HEK293 (cell line): Measurements from ENCODE around the gene TTLL13.

Source experiments
- GLI4 ChIP-seq: fragments of 450-650 bp; formaldehyde crosslinking; IDR thresholded peaks from 2 replicates; pipeline ENCODE4 v1.5.1; 2016; ENCODE audit warnings: missing biosample characterization, missing genetic modification characterization
- GLIS1 ChIP-seq: fragments of 450-650 bp; formaldehyde crosslinking; IDR thresholded peaks from 2 replicates; pipeline ENCODE4 v1.5.1; 2016; ENCODE audit warnings: missing biosample characterization, missing genetic modification characterization
- HOXC10 ChIP-seq: sonication (generic); formaldehyde crosslinking; IDR thresholded peaks from 2 replicates; pipeline ENCODE4 v1.8.1; 2023; ENCODE audit warnings: mild to moderate bottlenecking, missing genetic modification reagents
- KLF10 ChIP-seq: fragments of 450-650 bp; IDR thresholded peaks from 2 replicates; pipeline ENCODE4 v1.5.1; 2018; ENCODE audit warnings: missing biosample characterization, mild to moderate bottlenecking, missing genetic modification characterization
- KLF7 ChIP-seq: fragments of 450-650 bp; formaldehyde crosslinking; IDR thresholded peaks from 2 replicates; pipeline ENCODE4 v1.5.1; 2016; ENCODE audit warnings: missing biosample characterization, missing genetic modification characterization, borderline replicate concordance
- KLF9 ChIP-seq: fragments of 450-650 bp; formaldehyde crosslinking; IDR thresholded peaks from 2 replicates; pipeline ENCODE4 v1.5.1; 2016; ENCODE audit warnings: missing biosample characterization, missing genetic modification characterization, low read depth
- MEIS1 ChIP-seq: sonication (generic); formaldehyde crosslinking; IDR thresholded peaks from 2 replicates; pipeline ENCODE4 v1.8.1; 2022; ENCODE audit warnings: missing genetic modification reagents, mild to moderate bottlenecking, borderline replicate concordance
- SP3 ChIP-seq: fragments of 450-650 bp; formaldehyde crosslinking; IDR thresholded peaks from 2 replicates; pipeline ENCODE4 v1.5.1; 2016; ENCODE audit warnings: missing biosample characterization, missing genetic modification characterization
- TRIM28 ChIP-seq: IDR thresholded peaks from 2 replicates; pipeline ENCODE4 v1.6.1; 2011; ENCODE audit warnings: low read length, control low read depth, borderline replicate concordance
- ZBTB17 ChIP-seq: fragments of 450-650 bp; formaldehyde crosslinking; IDR thresholded peaks from 2 replicates; pipeline ENCODE4 v1.5.1; 2016; ENCODE audit warnings: missing biosample characterization, missing genetic modification characterization
- ZBTB20 ChIP-seq: fragments of 450-650 bp; formaldehyde crosslinking; IDR thresholded peaks from 2 replicates; pipeline ENCODE4 v1.5.1; 2016; ENCODE audit warnings: missing biosample characterization, missing genetic modification characterization
- ZBTB8A ChIP-seq: fragments of 450-650 bp; formaldehyde crosslinking; IDR thresholded peaks from 2 replicates; pipeline ENCODE4 v1.5.1; 2016; ENCODE audit warnings: missing biosample characterization, missing genetic modification characterization
- ZFP3 ChIP-seq: fragments of 450-650 bp; formaldehyde crosslinking; IDR thresholded peaks from 2 replicates; pipeline ENCODE4 v1.5.1; 2016; ENCODE audit warnings: low read depth, missing biosample characterization, missing genetic modification characterization
- ZNF16 ChIP-seq: fragments of 450-650 bp; formaldehyde crosslinking; IDR thresholded peaks from 2 replicates; pipeline ENCODE4 v1.5.1; 2016; ENCODE audit warnings: low read depth, missing biosample characterization, missing genetic modification characterization
- ZNF239 ChIP-seq: fragments of 450-650 bp; formaldehyde crosslinking; IDR thresholded peaks from 2 replicates; pipeline ENCODE4 v1.5.1; 2016; ENCODE audit warnings: missing biosample characterization, missing genetic modification characterization
- ZNF341 ChIP-seq: fragments of 450-650 bp; formaldehyde crosslinking; IDR thresholded peaks from 2 replicates; pipeline ENCODE4; 2016; ENCODE audit warnings: low read depth, missing biosample characterization, missing genetic modification characterization
- ZNF391 ChIP-seq: fragments of 450-650 bp; formaldehyde crosslinking; IDR thresholded peaks from 2 replicates; pipeline ENCODE4 v1.5.1; 2016; ENCODE audit warnings: low read depth, missing biosample characterization, missing genetic modification characterization, borderline replicate concordance
- ZNF423 ChIP-seq: fragments of 450-650 bp; formaldehyde crosslinking; IDR thresholded peaks from 2 replicates; pipeline ENCODE4 v1.5.1; 2016; ENCODE audit warnings: missing biosample characterization, missing genetic modification characterization
- ZNF514 ChIP-seq: fragments of 450-650 bp; formaldehyde crosslinking; IDR thresholded peaks from 2 replicates; pipeline ENCODE4 v1.5.1; 2016; ENCODE audit warnings: missing biosample characterization, missing genetic modification characterization
- ZNF610 ChIP-seq: fragments of 450-650 bp; formaldehyde crosslinking; IDR thresholded peaks from 2 replicates; pipeline ENCODE4 v1.5.1; 2016; ENCODE audit warnings: missing biosample characterization, missing genetic modification characterization, borderline replicate concordance
- ZNF623 ChIP-seq: fragments of 450-650 bp; formaldehyde crosslinking; IDR thresholded peaks from 2 replicates; pipeline ENCODE4 v1.5.1; 2016; ENCODE audit warnings: missing biosample characterization, missing genetic modification characterization
- ZSCAN30 ChIP-seq: fragments of 450-650 bp; IDR thresholded peaks from 2 replicates; pipeline ENCODE4 v1.5.1; 2018; ENCODE audit warnings: missing biosample characterization, mild to moderate bottlenecking, missing genetic modification characterization, moderate library complexity
- TF ChIP-seq, protein P1 (sequence below): fragments of 450-650 bp; formaldehyde crosslinking; IDR thresholded peaks from 2 replicates; pipeline ENCODE4 v1.5.1; 2016; ENCODE audit warnings: missing biosample characterization, missing genetic modification characterization
- TF ChIP-seq, protein P2 (sequence below): fragments of 450-650 bp; formaldehyde crosslinking; IDR thresholded peaks from 2 replicates; pipeline ENCODE4 v1.5.1; 2016; ENCODE audit warnings: missing biosample characterization, missing genetic modification characterization
- TF ChIP-seq, protein P3 (sequence below): fragments of 450-650 bp; formaldehyde crosslinking; optimal IDR thresholded peaks from 2 replicates; pipeline ENCODE3; 2016; ENCODE audit warnings: missing biosample characterization, mild to moderate bottlenecking, missing genetic modification characterization
- TF ChIP-seq, protein P4 (sequence below): fragments of 450-650 bp; formaldehyde crosslinking; IDR thresholded peaks from 2 replicates; pipeline ENCODE4 v1.5.1; 2016; ENCODE audit warnings: missing biosample characterization, missing genetic modification characterization, low read depth
- TF ChIP-seq, protein P5 (sequence below): fragments of 450-650 bp; formaldehyde crosslinking; IDR thresholded peaks from 2 replicates; pipeline ENCODE4 v1.5.1; 2016; ENCODE audit warnings: missing biosample characterization, missing genetic modification characterization
- TF ChIP-seq, protein P6 (sequence below): fragments of 450-650 bp; formaldehyde crosslinking; IDR thresholded peaks from 2 replicates; pipeline ENCODE4 v1.5.1; 2016; ENCODE audit warnings: missing biosample characterization, missing genetic modification characterization

The TTLL13 gene

DNA sequence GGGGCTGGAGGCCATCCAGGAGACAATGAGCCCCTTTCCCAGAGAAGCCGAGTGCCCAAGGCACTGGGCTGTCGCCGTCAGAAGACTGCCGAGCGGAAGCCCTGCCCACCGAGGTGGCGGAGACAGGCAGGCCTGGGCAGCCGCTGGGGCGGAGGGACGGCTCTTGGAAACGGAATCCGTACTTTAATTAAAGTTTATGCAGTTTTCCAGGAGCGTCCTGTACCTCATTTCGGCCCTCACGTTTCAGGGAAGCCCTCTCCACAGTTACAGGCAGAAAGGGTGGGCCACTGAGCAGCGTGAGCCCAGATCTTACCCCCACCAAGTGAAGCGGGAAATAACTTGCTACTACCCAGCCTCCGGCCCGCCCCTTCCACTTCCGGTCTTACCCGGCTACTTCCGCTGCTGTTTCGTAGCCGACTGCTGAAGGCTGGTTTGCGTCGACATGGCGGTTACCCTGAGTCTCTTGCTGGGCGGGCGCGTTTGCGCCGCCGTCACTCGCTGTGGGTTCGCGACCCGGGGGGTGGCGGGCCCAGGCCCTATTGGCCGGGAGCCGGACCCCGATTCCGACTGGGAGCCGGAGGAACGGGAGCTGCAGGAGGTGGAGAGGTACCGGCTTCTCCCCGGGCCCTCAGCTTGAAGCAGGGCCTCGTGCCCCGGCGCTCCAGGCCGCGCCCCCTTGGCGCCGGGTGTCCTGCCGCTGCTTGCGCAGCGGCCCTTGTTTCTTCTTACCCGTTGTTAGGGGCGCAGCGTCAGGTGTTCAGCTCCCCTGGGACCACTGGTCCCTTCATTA lies 16.1 kb downstream of the TTLL13 start, which contains the start of gene NGRN (continued):
- TF ChIP-seq ZBTB20 (tag by site-specific recombination) (peak; percentile 90), ZNF391 (tag by site-specific recombination) (0 out of 2 replicates have a peak, but pooled peaks have one; percentile 12), ZNF341 (peak; percentile 49), ZNF239 (tag by site-specific recombination) (no peak), ZNF623 (0 out of 2 replicates have a peak, but pooled peaks have one; percentile 22), ZFP3 (no peak), KLF10 (tag by site-specific recombination) (peak; percentile 85), KLF7 (tag by site-specific recombination) (no peak), ZSCAN30 (tag by site-specific recombination) (peak; percentile 61), ZBTB8A (tag by site-specific recombination) (peak; percentile 81), KLF9 (tag by site-specific recombination) (peak; percentile 84), ZNF423 (tag by site-specific recombination) (no peak), ZNF16 (tag by site-specific recombination) (no peak), ZNF610 (tag by site-specific recombination) (no peak; the same call in 1 of the 2 replicates), GLIS1 (peak; percentile 84), MEIS1 (CRISPR knock-in tag) (no peak), SP3 (tag by site-specific recombination) (peak; percentile 94), ZBTB17 (tag by site-specific recombination) (peak; percentile 98), TRIM28 (0 out of 2 replicates have a peak, but pooled peaks have one; percentile 27), GLI4 (tag by site-specific recombination) (peak; percentile 63; the same call in 1 of the 2 replicates), ZNF514 (no peak), HOXC10 (CRISPR knock-in tag) (0 out of 2 replicates have a peak, but pooled peaks have one; percentile 60)
- TF ChIP-seq, protein P1, sequence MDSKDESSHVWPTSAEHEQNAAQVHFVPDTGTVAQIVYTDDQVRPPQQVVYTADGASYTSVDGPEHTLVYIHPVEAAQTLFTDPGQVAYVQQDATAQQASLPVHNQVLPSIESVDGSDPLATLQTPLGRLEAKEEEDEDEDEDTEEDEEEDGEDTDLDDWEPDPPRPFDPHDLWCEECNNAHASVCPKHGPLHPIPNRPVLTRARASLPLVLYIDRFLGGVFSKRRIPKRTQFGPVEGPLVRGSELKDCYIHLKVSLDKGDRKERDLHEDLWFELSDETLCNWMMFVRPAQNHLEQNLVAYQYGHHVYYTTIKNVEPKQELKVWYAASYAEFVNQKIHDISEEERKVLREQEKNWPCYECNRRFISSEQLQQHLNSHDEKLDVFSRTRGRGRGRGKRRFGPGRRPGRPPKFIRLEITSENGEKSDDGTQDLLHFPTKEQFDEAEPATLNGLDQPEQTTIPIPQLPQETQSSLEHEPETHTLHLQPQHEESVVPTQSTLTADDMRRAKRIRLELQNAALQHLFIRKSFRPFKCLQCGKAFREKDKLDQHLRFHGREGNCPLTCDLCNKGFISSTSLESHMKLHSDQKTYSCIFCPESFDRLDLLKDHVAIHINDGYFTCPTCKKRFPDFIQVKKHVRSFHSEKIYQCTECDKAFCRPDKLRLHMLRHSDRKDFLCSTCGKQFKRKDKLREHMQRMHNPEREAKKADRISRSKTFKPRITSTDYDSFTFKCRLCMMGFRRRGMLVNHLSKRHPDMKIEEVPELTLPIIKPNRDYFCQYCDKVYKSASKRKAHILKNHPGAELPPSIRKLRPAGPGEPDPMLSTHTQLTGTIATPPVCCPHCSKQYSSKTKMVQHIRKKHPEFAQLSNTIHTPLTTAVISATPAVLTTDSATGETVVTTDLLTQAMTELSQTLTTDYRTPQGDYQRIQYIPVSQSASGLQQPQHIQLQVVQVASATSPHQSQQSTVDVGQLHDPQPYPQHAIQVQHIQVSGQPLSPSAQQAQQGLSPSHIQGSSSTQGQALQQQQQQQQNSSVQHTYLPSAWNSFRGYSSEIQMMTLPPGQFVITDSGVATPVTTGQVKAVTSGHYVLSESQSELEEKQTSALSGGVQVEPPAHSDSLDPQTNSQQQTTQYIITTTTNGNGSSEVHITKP (tag by site-specific recombination) = peak; percentile 94
- TF ChIP-seq, protein P2, sequence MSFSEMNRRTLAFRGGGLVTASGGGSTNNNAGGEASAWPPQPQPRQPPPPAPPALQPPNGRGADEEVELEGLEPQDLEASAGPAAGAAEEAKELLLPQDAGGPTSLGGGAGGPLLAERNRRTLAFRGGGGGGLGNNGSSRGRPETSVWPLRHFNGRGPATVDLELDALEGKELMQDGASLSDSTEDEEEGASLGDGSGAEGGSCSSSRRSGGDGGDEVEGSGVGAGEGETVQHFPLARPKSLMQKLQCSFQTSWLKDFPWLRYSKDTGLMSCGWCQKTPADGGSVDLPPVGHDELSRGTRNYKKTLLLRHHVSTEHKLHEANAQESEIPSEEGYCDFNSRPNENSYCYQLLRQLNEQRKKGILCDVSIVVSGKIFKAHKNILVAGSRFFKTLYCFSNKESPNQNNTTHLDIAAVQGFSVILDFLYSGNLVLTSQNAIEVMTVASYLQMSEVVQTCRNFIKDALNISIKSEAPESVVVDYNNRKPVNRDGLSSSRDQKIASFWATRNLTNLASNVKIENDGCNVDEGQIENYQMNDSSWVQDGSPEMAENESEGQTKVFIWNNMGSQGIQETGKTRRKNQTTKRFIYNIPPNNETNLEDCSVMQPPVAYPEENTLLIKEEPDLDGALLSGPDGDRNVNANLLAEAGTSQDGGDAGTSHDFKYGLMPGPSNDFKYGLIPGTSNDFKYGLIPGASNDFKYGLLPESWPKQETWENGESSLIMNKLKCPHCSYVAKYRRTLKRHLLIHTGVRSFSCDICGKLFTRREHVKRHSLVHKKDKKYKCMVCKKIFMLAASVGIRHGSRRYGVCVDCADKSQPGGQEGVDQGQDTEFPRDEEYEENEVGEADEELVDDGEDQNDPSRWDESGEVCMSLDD (tag by site-specific recombination) = peak; percentile 47
- TF ChIP-seq, protein P3, sequence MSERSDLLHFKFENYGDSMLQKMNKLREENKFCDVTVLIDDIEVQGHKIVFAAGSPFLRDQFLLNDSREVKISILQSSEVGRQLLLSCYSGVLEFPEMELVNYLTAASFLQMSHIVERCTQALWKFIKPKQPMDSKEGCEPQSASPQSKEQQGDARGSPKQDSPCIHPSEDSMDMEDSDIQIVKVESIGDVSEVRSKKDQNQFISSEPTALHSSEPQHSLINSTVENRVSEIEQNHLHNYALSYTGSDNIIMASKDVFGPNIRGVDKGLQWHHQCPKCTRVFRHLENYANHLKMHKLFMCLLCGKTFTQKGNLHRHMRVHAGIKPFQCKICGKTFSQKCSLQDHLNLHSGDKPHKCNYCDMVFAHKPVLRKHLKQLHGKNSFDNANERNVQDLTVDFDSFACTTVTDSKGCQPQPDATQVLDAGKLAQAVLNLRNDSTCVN (tag by site-specific recombination) = peak; percentile 67
- TF ChIP-seq, protein P4, sequence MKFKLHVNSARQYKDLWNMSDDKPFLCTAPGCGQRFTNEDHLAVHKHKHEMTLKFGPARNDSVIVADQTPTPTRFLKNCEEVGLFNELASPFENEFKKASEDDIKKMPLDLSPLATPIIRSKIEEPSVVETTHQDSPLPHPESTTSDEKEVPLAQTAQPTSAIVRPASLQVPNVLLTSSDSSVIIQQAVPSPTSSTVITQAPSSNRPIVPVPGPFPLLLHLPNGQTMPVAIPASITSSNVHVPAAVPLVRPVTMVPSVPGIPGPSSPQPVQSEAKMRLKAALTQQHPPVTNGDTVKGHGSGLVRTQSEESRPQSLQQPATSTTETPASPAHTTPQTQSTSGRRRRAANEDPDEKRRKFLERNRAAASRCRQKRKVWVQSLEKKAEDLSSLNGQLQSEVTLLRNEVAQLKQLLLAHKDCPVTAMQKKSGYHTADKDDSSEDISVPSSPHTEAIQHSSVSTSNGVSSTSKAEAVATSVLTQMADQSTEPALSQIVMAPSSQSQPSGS (tag by site-specific recombination) = 0 out of 2 replicates have a peak, but pooled peaks have one; percentile 24
- TF ChIP-seq, protein P5, sequence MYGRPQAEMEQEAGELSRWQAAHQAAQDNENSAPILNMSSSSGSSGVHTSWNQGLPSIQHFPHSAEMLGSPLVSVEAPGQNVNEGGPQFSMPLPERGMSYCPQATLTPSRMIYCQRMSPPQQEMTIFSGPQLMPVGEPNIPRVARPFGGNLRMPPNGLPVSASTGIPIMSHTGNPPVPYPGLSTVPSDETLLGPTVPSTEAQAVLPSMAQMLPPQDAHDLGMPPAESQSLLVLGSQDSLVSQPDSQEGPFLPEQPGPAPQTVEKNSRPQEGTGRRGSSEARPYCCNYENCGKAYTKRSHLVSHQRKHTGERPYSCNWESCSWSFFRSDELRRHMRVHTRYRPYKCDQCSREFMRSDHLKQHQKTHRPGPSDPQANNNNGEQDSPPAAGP = peak; percentile 26
- TF ChIP-seq, protein P6, sequence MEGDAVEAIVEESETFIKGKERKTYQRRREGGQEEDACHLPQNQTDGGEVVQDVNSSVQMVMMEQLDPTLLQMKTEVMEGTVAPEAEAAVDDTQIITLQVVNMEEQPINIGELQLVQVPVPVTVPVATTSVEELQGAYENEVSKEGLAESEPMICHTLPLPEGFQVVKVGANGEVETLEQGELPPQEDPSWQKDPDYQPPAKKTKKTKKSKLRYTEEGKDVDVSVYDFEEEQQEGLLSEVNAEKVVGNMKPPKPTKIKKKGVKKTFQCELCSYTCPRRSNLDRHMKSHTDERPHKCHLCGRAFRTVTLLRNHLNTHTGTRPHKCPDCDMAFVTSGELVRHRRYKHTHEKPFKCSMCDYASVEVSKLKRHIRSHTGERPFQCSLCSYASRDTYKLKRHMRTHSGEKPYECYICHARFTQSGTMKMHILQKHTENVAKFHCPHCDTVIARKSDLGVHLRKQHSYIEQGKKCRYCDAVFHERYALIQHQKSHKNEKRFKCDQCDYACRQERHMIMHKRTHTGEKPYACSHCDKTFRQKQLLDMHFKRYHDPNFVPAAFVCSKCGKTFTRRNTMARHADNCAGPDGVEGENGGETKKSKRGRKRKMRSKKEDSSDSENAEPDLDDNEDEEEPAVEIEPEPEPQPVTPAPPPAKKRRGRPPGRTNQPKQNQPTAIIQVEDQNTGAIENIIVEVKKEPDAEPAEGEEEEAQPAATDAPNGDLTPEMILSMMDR (tag by site-specific recombination) = peak; percentile 12; the same call in 1 of the 2 replicates
